HFFc6 (cell line): Measurements from ENCODE around the gene TMEM243. TPM values are rescaled to one million over a fixed set of nuclear protein-coding genes. Genes with fewer than 3 reads are reported as not detected.
A peak's percentile ranks its signal among the peaks of the same experiment; 100 is the strongest.

Experiments used
- DNase-seq: peaks from one replicate; pipeline ENCODE4 v3.0.0-alpha.2; 2018
- H3K27ac Mint-ChIP-seq: 2 replicates; pipeline ENCODE4 v1.8.0; 2020; ENCODE audit warnings: mild to moderate bottlenecking, mixed read lengths
- H3K27me3 Mint-ChIP-seq: 2 replicates; pipeline ENCODE4 v1.8.0; 2021; ENCODE audit warnings: mild to moderate bottlenecking, moderate library complexity, mixed read lengths; ENCODE audit not compliant: insufficient read depth
- H3K36me3 Mint-ChIP-seq: 2 replicates; pipeline ENCODE4 v1.8.0; 2021; ENCODE audit warnings: low read depth, mixed read lengths
- H3K4me1 Mint-ChIP-seq: 2 replicates; pipeline ENCODE4 v1.8.0; 2020; ENCODE audit warnings: low read depth, mixed read lengths
- H3K4me3 Mint-ChIP-seq: 2 replicates; pipeline ENCODE4 v1.8.0; 2020; ENCODE audit warnings: mild to moderate bottlenecking, moderate library complexity, mixed read lengths
- H3K9me3 Mint-ChIP-seq: 2 replicates; pipeline ENCODE4 v1.8.0; 2020; ENCODE audit warnings: mild to moderate bottlenecking, mixed read lengths
- CTCF ChIP-seq: fragments of 200-600 bp; sonication (generic); IDR thresholded peaks from 2 replicates; pipeline ENCODE4 v1.5.0; 2021; ENCODE audit warnings: antibody characterized with exemption, mild to moderate bottlenecking
- total RNA-seq, 6 experiments: library from RNA; stranded (reverse); fragmentation: NEBNext Ultra II Directional; extraction: Animal tissue kit (Norgen Biotek cat#: 25700); gene quantifications; 2 replicates in 1 of 6; 3 replicates in 5 of 6; pipeline ENCODE4 v1.2.3, GENCODE V29; 2021

TMEM243 gene
- total RNA-seq, 6 experiments from 2014 or later, result 16.3 to 20.9 (median 17.2) TPM

DNA sequence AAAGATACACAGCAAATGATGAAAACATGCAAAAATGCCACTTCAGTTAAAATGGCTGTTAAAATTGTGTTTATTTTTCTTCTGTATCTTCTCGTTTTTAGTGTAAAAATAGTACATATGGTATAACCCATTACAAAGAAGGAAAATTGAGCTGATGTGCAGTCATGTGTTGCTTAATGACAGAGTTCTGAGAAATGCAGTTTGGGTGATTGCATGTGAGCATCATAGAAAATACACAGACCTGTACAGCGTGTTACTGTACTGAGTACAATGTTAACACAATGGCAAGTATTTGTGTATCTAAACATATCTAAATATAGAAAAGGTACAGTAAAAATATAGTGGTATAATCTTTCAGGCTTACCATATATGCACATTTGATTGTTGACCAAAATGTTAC is 60.0 kb downstream of the TMEM243 start:
- TF ChIP-seq CTCF, result no peak
- Mint-ChIP-seq H3K9me3 (no peaks in the 10 kb centered on the region), H3K27me3 (no peaks in the 10 kb centered on the region), H3K36me3 (peaks cover 15% of the 10 kb centered on the region), H3K27ac (no peak overlapping the region), H3K4me3 (no peak overlapping the region), H3K4me1 (peaks cover 49% of the 10 kb centered on the region)
- DNase-seq, result no peak

DNA sequence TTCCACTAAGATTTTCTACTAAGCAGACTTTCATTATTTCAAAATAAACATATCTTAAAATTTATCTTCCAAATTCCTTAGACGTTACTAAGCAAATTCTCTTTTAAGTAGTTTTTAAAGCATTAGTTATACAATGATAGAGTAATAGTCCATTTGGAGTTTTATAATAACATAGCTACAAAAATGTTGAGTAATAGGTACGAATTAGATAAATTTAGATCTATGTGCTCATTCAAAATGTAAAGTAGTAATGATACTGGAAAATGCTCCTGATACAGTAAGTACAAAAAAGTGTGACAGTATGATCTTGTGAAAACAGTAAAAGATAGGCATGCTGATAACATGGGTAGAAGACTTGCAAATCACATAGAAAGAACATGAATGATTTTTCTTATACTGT is 62.8 kb downstream of the TMEM243 start:
- H3K4me3 Mint-ChIP-seq, result peak overlapping the region; percentile 97

GRCh38 chr7:87155788-87156187 is 63.7 kb downstream of the TMEM243 start:
- peak overlapping the region; percentile 75 for H3K27ac Mint-ChIP-seq
- peak overlapping the region; percentile 97 for H3K4me3 Mint-ChIP-seq
- TF ChIP-seq CTCF, result no peak
- H3K36me3 Mint-ChIP-seq, result peaks cover 25% of the 10 kb centered on the region
- H3K9me3 Mint-ChIP-seq, result no peaks in the 10 kb centered on the region
- DNase-seq, result no peak
- H3K4me1 Mint-ChIP-seq, result peaks cover 62% of the 10 kb centered on the region
- 0 out of 2 replicates have a peak, but pooled peaks cover 2% of the 10 kb centered on the region for H3K27me3 Mint-ChIP-seq

More for the DNA sequence above, 62.8 kb downstream of the TMEM243 start:
- Mint-ChIP-seq H3K27ac (peak overlapping the region; percentile 75), H3K9me3 (no peaks in the 10 kb centered on the region), H3K36me3 (peaks cover 26% of the 10 kb centered on the region), H3K27me3 (0 out of 2 replicates have a peak, but pooled peaks cover 2% of the 10 kb centered on the region), H3K4me1 (peaks cover 54% of the 10 kb centered on the region)
- peak; percentile 54 for DNase-seq
- TF ChIP-seq CTCF, result no peak

DNA sequence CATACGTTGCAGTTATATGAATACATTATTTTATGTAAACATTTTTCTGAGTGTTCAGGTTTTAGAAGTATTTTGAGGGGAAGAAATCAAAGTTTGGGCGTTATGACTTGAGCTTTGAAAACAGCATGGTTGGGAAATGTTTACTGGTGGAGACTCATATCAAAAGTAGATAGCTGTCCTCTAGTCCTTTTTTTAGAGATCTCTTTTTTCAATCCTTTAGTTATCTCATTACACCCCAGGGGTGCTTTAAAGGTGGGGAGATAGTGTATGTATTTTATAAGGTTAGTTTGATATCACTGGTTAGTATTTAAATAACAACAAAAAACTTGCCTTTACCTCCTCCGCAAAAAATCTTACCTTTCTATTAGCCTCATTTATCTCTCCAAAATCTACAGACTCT is 65.0 kb downstream of the TMEM243 start:
- H3K4me3 Mint-ChIP-seq, result peak overlapping the region; percentile 97
- H3K36me3 Mint-ChIP-seq, result peaks cover 20% of the 10 kb centered on the region
- H3K4me1 Mint-ChIP-seq, result peaks cover 58% of the 10 kb centered on the region
- H3K9me3 Mint-ChIP-seq, result no peaks in the 10 kb centered on the region
- H3K27ac Mint-ChIP-seq, result peak overlapping the region; percentile 75
- TF ChIP-seq CTCF, result no peak
- H3K27me3 Mint-ChIP-seq, result 0 out of 2 replicates have a peak, but pooled peaks cover 2% of the 10 kb centered on the region
- no peak for DNase-seq

DNA sequence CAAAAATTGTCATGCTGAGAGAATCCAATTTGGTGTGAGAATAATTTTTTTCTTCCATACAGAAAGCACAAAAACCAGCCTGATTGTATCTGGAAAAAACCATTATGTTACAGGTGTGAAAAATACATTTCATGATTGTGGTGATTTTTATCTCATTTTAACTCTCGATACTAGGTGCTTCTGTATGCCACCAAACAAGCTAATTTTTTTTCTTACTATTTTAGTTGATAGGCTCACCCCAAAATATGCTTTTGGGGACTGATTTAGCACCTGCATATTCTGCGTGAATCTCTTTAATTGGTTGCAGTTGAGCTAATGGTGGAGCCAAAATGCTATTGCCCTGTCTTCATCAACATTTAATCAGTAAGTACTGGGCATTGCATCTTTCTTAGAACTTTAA is 65.4 kb downstream of the TMEM243 start:
- TF ChIP-seq CTCF, result no peak
- Mint-ChIP-seq H3K4me3 (peak overlapping the region; percentile 97), H3K9me3 (no peaks in the 10 kb centered on the region), H3K27me3 (0 out of 2 replicates have a peak, but pooled peaks cover 2% of the 10 kb centered on the region), H3K36me3 (peaks cover 20% of the 10 kb centered on the region), H3K27ac (peak overlapping the region; percentile 75), H3K4me1 (peaks cover 55% of the 10 kb centered on the region)
- no peak for DNase-seq
